DLD1 (cell line): Measurements from ENCODE around the gene NES.

Experiments used
- in situ Hi-C: cut with HindIII; loops from 2 replicates; pipeline ENCODE4 v1.10.0; 2017; ENCODE audit warnings: low sequenced_read_pairs

Gene NES

DNA sequence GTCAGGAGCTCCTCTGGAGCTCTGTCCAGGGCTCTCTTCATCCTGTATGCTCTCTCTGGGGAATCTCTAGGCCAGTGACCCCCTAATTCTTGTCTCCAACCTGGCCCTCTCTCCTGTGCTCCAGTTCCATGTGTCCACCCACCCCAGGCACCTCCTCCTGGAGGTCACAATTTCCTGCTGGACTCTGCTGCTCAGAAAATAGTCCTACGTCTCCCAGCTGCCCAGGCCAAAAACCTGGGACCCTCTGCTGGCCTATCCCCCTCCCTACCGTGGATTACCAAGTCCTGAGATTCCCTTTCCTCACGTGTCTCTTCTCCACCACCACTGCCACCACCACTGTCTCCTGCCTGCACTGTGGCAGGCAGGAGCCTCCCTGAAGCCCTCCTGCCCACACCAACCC lies 11.7 kb downstream of the NES start:
- in situ Hi-C loops, result no loop called here

DNA sequence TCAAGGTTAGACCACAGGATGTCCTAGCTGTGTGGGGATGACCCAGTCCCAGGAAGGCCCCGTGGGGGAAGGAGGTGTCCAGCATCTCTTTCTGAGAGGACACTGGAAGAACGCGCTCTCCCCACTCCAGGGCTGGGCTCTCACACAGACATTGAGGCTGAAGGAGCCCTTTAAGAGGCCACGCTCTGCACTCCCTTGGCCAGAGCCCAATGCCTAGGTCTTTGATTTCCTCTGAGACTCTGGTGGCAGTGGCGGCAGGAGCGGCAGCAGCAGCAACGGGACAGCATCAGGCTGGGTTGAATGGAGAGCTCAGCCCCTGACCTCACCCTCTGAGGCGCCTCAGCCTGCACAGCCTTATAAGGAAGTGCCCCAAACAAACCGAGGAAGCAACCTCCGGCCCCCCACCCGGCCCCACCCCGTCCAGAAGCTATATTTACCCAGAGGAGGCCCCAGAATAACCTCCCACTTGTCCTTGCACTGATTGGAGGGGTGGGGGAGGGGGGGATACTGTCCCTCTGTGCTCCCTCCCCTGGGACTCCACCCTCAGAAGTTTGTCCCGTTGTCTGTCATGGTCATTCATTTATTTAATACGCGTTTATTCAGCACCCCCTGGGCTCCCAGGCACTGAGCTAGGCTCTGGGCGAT lies 12.3 kb downstream of the NES start:
- in situ Hi-C loops, result no loop called here

DNA sequence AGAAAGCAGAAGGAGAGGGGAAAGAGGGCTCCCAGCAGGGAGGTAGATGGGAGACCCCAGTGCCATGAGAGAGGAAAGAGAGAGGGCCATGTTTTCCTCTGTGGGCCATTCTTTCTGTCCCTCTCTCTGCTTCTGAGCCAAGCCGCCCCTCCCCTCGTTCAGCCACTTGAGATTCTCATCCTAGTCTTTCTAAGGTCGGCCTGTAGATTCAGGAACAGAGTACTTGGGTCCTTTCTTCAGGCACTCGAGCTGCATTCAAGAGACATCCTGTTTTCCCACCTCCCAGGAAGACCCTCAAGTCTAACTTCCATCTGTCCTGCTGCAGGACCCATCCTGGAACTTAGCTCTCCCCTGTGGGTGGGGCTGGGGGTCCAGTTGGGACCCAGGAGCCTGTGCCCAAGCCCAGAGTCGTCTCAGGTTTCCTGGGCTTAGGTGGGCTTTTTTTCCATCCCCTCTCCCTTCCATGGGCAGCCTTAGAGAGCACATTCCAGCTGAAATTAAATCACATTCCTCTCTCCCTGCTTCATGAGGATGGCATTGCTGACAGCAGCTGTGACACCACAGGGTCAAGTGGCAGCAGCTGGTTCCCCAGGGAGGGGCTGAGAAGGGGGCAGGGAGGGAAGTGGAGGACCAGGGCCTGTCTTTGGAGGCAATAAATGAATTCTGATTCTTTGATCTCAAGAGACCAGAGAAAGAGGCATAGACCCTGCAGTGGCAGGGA lies 13.0 kb downstream of the NES start:
- in situ Hi-C loops, result no loop called here

DNA sequence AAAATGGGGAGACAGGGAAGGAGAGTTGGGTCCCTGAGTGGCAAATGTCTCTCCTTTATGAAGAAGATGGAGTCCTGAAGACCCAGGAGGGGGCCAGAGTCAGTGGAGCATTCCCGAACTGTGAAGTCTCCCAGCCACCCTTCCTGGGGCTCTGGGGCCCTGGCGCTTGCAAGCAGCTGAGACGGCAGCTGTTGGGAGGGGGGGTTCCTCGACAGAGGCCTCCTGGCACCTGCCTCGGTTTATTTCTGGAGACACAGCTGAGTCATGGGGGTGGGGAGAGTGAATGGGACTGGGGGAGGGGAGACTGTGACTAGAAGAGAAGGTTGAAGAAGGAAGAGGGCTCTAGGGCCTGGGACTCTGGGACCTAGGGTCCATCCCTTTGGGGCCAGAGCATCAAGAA lies 14.0 kb downstream of the NES start:
- in situ Hi-C loops, result no loop called here

DNA sequence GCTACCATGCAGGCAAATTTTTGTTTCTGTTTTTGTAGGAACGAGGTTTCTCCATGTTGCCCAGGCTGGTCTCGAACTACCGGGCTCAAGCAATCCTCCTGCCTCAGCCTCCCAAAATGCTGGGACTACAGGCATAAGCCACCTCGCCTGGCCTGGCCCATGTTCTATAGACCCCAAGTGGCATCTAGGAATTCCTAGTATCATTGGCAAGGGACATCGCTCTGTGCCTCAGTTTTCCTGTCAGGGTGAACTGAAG lies 14.5 kb downstream of the NES start:
- in situ Hi-C loops, result no loop called here

DNA sequence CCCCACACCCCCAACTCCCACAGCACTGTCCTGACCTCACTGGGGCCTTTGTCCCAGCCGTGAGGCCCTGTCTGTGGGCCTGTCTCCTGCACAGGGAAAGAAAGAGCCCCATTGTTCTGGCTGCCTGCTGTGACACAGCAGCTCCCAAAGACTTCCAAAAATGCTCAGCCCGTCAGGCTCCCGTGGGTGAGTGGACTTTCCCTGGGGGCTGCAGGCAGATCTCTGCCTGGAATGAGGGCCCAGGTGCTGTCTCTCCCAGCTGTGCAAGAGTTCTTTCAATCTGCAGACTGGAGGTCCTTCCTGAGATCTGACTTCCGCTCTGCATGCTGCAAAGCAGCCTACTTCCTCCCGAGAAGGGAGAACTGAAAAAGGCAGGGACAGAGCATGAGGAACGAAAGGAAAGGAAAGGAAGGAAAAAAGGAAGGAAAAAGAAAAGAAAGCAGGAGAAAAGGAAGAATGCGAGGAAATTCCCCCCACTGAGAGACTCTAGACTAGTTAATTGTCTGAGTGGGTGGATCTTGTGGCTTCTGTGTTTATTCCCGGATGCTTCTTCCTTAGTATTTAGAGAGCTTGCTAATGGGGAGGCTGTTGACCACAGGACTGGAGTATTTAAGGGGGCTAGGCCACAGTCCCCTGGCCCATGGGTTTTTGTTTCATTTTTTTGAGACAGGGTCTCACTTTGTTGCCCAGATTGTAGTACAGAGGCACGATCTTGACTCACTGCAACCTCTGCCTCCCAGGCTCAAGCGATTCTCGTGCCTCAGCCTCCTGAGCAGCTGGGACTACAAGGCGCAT lies 15.0 kb downstream of the NES start:
- in situ Hi-C loops, result no loop called here

DNA sequence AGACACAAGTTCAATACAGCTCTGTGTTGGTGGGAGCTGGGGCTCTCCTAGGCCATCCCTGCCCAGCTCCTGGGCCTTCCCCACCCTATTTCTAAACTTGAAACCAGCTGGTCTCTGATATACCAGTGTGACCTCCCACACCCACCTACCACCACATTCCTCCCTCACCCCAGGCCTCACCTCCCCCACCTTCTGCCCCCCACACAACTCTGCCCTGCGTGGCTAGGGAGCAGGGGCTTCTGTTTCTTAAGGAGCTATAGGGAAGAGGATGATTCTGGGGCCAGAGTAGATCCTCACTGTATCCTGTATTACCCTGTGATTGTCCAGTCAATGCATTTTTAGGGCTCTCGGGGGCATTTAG lies 16.5 kb downstream of the NES start:
- in situ Hi-C loops, result no loop called here

DNA sequence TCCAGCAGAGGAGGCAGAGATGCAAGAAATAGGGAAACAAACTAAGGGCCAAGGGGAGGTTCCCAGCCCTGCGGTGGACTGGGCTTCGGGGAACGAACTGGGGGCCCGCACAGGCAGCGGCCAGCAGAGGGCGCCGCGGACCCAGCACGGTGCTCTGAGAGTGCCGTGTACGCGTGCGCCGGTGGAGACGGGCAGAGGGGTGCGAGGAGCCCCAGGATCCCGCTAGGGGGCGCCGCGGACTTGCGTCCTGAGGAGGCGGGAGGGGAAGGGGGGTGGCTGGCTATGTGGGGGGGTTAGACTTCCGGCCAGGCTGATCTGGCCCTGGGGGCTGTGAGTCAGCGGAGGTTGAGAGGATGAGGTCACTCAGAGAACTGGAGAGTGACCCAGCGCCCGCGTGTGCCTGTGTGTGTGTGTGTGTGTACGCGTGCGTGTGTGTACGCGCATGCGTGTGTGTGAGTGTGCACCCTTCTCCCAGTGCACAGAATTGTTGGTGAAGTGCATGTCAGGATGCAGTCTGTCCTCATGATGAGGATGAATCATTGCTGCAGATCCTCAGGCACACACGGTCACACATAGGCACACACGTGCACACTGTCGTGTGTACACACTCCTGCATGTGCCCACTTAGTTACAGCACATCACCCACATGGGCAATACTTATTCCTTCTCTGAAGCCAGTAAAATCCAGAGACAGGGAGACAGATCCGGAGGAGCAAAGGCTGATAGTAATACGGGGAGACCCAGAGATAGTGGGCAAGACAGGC lies 17.0 kb downstream of the NES start:
- in situ Hi-C loops, result no loop called here

DNA sequence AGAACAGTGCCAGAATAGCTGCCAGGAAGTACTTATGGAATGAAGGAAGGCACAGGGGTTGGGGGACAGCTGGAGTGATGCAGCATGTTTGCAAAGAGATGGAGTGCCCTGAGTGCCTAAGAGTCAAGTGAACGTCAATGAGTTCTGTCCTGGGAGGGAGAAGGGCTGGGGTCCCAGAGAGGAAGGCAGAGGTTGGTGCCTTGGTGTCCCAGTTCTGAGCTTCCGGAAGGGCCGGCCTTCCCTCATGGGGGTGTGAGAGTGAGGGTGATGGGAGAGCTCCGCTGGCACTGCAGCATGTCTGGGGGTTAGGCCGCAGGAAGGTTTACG lies 17.6 kb downstream of the NES start:
- in situ Hi-C loops, result no loop called here

DNA sequence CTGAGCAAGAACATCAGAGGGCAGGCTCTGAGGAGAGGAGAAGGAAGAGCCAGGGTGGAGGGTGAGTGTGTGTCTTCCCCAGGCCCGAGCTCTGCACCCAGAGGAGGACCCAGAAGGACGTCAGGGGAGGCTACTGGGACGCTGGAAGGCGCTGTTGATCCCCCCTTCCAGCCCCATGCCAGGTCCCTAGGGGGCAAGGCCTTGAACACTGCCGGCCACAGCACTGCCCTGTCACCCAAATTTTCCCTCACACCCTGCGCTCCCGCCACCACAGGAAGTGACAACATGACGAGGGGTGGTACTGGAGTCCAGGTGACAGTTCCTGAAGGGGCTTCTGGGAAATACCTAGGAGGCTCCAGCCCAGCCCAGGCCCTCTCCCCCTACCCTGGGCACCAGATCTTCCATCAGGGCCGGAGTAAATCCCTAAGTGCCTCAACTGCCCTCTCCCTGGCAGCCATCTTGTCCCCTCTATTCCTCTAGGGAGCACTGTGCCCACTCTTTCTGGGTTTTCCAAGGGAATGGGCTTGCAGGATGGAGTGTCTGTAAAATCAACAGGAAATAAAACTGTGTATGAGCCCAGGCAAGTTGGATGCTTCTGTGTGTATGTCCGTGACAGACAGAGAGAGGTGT lies 18.1 kb downstream of the NES start:
- in situ Hi-C loops, result no loop called here

DNA sequence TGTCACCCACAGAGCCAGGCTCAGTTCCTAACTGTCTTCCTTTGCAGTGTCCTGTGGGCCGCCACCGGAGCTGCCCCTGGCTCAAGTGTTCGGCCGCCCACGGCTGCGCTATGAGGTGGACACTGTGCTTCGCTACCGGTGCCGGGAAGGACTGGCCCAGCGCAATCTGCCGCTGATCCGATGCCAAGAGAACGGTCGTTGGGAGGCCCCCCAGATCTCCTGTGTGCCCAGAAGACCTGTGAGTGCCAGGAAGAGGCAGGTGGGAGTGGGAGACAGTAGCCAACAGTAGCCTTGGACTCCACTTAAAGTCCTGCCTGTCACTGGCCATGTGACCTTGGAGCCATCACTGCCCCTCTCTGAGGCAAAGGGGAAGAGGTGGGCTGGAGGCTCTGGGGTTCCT lies 18.7 kb downstream of the NES start:
- in situ Hi-C loops, result no loop called here

DNA sequence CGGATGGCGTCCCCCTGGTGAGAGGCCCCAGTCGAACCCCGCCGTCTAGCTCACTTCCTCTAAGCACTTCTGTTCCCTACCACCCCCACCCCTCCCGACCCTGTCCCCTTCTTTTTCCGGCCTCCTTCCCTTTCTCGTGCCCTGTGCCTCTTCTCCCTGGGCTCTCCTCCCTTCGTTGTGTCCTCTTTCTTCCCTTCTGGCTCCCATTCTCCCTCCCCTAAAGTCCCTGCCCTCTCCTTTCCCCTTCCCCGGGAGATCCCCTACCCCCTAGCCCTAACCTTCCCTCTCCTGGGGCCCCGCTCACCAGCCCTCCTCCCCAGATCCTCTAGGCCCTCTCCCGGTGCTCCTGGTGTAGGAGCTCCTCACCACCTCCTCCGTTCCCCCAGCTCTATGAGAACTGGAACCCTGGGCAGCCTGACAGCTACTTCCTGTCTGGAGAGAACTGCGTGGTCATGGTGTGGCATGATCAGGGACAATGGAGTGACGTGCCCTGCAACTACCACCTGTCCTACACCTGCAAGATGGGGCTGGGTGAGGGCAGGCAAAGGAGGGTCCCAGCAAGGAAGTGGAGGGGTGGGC lies 19.4 kb downstream of the NES start:
- in situ Hi-C loops, result no loop called here

DNA sequence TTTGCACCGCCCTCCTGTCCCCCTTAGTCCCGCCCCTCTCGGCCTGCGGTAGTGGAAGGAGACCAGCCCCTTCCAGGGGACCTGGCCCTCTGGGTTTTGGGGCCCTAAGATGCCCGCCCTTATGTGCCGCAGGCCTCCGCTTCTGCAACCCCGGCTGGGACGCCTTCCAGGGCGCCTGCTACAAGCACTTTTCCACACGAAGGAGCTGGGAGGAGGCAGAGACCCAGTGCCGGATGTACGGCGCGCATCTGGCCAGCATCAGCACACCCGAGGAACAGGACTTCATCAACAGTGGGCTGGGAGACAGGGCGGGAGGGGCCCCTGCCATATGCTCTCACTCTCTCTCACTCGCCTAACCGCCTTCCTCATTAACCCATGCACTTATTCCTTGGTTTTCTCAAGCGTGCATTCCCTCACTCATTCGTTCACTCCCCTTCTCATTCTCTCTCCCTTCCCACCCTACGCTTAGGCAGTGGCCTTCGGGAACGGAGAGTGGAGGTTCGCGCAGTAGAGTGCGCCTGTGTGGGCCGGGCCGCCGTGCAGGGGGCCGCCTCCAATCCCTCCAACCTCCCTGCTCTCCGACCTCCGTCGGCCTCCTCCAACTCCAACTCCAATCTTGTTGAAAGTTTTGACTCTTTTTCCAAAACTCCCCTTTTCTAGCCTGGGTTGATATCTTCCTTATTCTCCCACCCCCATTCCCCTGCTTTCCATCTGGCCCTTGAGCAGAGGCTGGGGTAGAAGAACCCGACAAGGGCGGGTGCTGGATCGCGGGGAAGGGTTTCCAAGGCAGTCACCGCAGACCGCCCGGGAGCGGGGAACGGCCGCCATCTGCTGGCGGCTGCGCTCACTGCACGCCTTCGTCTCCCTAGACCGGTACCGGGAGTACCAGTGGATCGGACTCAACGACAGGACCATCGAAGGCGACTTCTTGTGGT lies 20.1 kb downstream of the NES start:
- in situ Hi-C loops, result no loop called here

DNA sequence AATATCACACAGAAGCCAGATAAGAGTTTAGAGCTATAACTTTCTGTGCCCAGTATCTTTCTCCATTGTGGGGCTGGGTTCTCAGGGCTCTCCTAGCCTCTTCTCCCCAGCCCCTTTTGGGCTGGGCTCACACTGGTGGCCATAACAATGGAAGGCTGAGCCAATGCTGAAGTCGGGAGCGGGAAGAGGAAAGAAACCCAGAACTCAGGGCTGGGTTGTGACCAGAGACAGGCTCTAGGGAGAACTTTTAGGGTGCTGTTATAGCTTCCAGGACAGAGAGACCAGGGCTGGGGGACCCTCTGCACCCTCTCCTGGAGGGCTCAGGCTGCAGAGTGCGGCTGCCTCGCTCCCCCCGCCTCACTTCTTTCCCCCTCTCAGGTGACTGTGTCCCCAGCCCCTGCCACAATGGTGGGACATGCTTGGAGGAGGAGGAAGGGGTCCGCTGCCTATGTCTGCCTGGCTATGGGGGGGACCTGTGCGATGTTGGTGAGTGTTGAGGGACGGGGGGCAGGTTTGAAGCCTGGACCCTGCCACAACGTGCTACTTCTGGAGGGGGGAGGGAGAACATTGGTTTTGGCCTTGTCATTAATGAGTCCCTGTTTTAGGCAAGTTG lies 21.2 kb downstream of the NES start:
- in situ Hi-C loops, result no loop called here

DNA sequence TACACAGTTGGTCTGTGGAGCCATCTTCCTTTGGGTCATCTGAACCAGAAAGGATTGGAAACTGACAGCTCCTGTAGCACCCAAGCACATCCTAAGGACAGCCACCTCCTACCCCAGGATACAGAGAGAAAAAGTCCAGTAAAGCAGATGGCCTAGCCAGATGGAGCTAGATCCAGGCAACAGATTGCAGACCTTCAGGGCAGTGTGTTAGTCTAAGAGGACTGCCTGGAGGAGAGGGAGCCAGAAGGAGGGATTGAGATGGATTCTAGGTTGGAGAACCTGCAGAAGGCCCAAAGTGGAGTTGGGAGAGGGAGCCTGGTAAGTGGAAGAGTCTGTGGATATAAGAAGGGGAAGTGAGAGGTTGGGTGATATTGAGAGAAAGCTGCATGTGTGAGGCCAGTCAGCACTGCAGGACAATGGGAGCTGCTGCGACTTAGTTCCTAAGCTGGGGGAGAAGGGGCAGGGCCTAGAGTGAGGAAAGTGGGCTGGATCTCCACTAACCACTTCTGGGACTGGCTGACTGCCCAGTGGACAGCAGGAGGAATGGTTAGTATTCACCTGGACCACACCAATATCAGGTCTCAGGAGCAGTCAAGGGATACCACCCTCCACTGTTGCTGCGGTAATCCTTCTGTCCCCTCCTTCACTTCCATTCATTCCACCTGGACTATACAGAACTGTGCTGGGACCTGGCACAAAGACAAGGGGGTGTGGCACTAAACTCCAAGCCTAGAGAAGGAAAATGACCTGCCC lies 21.9 kb downstream of the NES start:
- in situ Hi-C loops, result no loop called here

DNA sequence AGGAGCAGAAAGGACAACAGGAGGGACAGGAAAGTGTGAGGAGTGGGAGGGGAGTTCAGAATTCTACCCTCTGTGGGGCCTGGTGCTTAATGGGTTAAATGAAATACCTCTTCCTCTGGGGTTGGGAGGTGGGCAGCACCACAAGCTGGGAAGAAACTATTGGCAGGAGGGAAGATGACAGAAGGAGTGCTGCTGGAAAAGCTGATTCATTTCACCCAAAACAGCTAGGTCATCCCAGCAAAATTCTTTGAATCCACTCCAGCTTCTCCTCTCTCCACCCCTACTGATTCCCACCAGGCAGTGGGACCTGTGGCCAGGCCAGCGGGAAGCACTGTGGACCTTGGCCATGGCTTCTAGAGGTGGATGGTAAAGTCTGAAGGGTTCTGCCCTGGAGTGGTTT lies 22.5 kb downstream of the NES start:
- in situ Hi-C loops, result no loop called here

DNA sequence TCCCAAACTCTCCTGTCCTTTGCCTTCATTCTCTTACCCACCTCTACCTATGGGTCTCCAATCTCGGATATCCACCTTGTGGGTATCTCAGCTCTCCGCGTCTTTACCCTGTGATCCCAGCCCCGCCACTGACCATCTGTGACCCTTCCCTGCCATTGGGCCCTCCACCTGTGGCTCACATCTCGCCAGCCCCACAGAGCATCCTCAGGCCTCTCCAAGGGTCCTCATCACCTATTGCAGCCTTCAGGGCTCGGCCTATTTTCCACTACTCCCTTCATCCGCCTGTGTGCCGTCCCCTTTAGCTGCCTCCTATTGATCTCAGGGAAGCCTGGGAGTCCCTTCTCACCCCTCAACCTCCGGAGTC lies 24.2 kb downstream of the NES start:
- in situ Hi-C loops, result no loop called here

DNA sequence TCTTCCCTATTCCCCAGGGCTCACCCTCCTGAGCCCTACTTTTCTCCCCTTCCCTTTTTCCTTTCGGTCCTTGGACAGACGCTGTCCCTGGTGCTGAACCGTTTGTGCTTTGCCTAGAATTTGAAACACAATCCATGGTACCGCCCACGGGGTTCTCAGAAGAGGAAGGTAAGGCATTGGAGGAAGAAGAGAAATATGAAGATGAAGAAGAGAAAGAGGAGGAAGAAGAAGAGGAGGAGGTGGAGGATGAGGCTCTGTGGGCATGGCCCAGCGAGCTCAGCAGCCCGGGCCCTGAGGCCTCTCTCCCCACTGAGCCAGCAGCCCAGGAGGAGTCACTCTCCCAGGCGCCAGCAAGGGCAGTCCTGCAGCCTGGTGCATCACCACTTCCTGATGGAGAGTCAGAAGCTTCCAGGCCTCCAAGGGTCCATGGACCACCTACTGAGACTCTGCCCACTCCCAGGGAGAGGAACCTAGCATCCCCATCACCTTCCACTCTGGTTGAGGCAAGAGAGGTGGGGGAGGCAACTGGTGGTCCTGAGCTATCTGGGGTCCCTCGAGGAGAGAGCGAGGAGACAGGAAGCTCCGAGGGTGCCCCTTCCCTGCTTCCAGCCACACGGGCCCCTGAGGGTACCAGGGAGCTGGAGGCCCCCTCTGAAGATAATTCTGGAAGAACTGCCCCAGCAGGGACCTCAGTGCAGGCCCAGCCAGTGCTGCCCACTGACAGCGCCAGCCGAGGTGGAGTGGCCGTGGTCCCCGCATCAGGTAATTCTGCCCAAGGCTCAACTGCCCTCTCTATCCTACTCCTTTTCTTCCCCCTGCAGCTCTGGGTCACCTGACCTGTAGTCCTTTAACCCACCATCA lies 24.8 kb downstream of the NES start:
- in situ Hi-C loops, result no loop called here
